GM19372 (cell line): ENCODE measurements around the gene TMC6.
"Not testable (repeated sequence)": the region's sequence is repeated elsewhere in the genome, so short reads cannot be mapped to it uniquely, and the experiment has no call there.

Source experiments
- ATAC-seq: cut with Tn5 transposase; IDR thresholded peaks from one replicate; pipeline ENCODE4 v1.9.1; 2021; ENCODE audit warnings: mild to moderate bottlenecking, low read depth, moderate library complexity; ENCODE audit not compliant: unreplicated experiment

Gene TMC6

DNA sequence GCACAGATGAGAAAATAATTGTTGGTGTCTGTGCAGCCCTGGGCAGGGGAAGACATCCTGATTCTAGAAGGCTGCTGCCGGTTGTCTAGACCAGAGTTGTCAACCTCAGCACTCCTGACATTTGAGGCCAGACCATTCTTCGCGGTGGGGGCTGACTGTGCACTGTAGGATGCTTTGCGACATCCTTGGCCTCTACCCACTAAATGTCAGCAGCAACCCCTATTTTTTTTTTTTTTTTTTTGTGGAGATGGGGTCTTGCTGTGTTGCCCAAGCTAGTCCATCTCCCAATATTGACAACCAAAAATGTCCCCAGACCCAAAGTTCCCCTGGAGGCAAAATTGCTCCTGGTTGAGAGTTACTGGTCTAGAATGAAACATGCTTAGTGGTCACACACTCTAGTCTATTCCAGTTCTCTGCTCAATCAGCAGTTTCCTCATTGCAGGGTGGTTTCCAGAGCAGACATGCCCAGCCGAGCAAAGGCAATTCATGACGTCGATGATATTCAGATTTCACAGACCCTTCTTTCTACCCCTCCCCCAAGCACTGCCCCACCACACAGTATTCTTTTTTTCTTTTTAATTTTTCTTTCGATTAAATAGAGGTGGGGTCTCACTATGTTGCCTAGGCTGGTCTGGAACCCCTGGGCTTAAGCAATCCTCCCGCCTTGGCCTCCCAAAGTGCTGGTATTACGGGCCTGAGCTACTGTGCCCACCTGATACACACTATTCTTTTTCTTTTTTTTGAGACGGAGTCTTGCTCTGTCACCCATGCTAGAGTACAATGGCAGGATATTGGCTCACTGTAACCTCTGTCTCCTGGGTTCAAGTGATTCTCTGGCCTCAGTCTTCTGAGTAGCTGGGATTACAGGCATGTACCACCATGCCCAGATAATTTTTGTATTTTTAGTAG lies 26.6 kb upstream of the TMC6 start:
- no peak for ATAC-seq

- no peak for ATAC-seq
These were observed 23.0 kb upstream of the TMC6 start for GRCh38 chr17:78151514-78152008.

DNA sequence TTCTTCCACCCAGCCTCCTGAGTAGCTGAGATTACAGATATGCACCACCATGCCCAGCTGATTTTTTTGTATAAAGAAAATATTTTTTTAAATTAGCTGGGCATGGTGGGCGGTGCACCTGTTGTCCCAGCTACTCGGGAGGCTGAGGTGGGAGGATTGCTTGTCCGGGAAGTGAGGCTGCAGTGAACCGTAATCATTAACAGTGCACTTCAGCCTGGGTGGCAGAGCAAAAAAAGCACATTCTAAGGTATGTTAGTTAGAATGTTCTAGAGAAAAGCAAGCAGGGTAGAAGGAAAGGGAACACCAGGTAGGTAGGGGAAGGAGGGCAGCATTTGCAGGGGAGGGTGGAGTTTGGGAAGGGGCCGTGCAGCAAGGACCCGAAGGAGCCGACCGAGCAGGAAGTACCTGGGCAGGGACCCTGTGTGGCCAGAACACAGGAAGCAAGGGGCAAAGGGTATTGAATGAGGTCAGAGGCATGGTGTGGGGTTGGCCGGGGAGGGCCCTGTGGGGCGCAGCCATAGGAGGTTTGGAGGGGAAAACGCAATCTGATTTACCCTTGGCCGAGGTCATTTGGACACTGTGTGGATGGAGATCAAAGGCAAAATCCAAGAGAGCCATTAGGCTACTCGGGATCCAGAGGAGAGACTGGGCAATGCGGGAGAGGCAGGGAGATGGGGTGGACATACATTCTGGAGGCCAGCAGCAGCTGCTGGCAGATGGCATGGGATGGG lies 19.9 kb upstream of the TMC6 start:
- ATAC-seq: no peak

- no peak for ATAC-seq
These were observed 18.9 kb upstream of the TMC6 start for GRCh38 chr17:78147315-78147998.

DNA sequence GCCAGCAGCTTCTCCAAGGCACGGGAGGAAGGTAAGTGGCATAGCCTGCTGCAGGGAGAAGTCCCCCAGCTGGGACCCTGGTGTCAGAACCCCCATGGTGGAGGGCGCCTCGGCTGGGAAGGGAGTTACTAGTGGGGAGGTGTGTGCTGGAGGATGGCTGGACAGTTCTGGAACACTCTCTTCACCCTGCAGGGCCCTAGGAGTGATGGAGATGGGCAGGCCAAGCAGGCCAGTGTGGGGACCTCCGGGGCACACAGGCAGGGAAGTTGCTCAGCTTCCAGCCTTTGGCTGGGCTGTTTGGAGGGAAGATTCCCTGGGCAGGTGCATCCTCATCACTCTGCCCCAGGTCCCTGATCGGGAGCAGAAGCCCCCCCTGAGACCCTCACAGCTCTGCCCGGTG lies 18.3 kb upstream of the TMC6 start:
- ATAC-seq: no peak

GRCh38 chr17:78146471-78146869 lies 17.9 kb upstream of the TMC6 start:
- ATAC-seq: no peak

GRCh38 chr17:78144736-78145641 lies 16.4 kb upstream of the TMC6 start:
- no peak for ATAC-seq

DNA sequence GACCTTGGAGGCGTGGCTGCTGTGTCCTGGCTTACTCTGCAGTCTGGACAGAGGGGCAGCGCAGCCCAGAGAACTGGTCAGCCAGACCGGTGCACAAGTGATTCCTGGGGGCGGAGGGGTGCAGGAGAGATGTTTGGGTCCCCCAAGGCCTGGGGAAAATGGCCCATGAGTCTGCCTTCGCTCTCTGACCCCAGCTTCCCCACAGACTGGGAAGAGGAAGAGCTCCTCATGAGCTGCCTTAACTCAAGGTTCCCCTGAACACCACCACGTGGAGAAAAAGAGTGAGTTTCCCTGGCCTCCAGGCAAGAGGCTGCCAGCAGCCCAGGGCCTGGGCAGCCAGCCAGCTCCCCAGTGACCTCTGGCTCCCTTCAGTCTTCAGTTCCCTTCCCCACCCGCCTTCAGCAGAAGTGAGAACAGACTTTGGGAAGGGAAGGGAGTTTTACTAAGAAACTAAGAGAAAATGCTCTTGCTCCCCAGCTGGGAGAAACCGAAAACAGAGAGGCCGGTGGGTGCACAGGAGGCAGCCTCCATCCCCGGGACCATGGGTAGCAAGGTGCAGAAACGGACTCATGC lies 15.7 kb upstream of the TMC6 start:
- ATAC-seq: no peak

- ATAC-seq: no peak
These were observed 14.9 kb upstream of the TMC6 start for GRCh38 chr17:78143214-78144146.

DNA sequence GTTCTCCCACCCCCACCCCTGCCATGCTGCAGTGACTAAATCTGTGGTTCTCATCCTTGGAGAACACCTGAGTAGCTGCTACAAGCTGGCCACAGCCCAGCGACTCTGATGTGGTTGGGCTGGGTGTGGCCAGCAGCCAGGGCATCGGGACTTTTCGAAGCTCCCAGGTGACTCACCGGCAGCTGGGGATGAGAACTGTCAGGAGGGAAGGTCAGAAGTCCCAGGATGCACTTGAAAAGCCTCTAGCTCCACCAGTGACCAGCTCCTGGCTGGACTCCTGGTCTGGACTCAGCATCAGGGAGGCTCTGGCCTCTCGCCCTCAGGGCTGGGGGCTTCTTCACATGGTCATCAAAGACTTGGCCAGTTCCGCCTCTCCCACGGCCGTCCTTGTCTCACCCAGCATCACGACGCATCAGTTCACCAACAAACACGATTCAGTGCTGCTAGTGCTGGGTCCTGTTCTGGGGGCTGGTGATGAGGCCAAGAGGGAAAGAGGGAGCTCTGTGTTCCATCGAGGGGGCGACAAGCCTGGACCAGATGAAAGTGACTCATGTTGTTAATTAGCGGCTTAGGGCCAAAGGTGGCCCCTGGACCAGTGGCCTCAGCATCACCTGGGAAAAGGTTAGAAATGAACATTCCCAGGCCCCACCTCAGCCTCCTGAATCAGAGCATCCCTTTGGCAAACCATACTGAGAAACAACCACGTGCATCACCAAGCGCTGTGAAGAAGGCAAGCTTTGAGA lies 13.7 kb upstream of the TMC6 start:
- no peak for ATAC-seq

GRCh38 chr17:78141437-78142118 lies 13.0 kb upstream of the TMC6 start:
- ATAC-seq: no peak

- peak; percentile 77 for ATAC-seq
These were observed 11.9 kb upstream of the TMC6 start for GRCh38 chr17:78140169-78141051.

- not testable (repeated sequence) for ATAC-seq
These were observed 11.3 kb upstream of the TMC6 start for GRCh38 chr17:78139861-78140168.

GRCh38 chr17:78138204-78139060 lies 9.9 kb upstream of the TMC6 start:
- no peak for ATAC-seq

DNA sequence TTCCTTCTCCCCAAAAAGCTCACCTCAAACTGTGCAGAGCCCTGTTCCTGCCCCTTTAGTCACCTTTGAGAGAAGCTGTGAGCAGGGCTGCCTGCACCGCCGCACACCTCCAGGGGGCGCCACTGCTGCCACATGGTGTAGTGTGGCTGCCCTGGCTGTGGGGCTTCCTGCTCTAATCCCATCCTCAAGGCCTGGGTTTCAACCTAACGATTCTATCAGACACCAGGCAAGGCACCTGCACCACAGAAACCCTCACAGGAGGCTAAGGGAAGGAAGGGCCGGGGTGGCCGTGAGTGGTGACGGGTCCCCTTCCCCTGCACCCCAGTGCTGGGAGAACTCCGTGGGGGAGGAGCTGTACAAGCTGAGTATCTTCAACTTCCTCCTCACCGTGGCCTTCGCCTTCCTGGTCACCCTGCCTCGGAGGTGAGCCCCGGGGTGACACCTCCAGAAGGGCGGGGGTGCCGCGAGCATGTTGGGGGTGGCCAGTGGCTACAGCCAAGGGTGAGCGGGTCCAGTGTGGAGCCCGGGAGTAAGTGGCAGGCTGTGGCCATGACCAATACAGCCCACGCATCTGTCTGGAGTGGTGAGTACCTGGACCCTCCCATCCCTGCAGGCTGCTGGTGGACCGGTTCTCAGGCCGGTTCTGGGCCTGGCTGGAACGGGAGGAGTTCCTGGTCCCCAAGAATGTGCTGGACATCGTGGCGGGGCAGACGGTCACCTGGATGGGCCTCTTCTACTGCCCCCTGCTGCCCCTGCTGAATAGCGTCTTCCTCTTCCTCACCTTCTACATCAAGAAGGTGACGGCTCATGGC lies 9.0 kb upstream of the TMC6 start:
- no peak for ATAC-seq
